ENCODE data around the gene MMP11. TPM values are rescaled to one million over a fixed set of nuclear protein-coding genes. Genes with fewer than 3 reads are reported as not detected.

The MMP11 gene
- polyA plus RNA-seq, 3 donors, result not detected

- Histone ChIP-seq H3K9ac (ENCODE audit: insufficient read depth, low read length, poor library complexity, severe bottlenecking) (no peak overlapping the region), H3K4me3 (replicated peaks in 1 of 3; ENCODE audit: low read depth in 2 of 3, low read length in 3 of 3) (no peak overlapping the region), H3K4me1 (ENCODE audit: control insufficient read depth in 1 of 2, insufficient read depth in 2 of 2, low read length in 2 of 2) (no peaks in the 10 kb centered on the region), H2AFZ (ENCODE audit: insufficient read depth, low read depth, low read length, poor library complexity, severe bottlenecking) (no peak overlapping the region), H3K27me3 (ENCODE audit: control insufficient read depth in 2 of 2, insufficient read depth in 2 of 2, low read length in 2 of 2) (no peaks in the 10 kb centered on the region), H3K27ac (ENCODE audit: low read depth in 1 of 2, low read length in 2 of 2) (no peak overlapping the region), H3K9me3 (replicated peaks in 1 of 2; ENCODE audit: control insufficient read depth in 1 of 2, insufficient read depth in 1 of 2, low read length in 2 of 2) (no peaks in the 10 kb centered on the region), H3K79me2 (ENCODE audit: insufficient read depth, low read length) (no peaks in the 10 kb centered on the region), H3K36me3 (replicated peaks in 1 of 2; ENCODE audit: control insufficient read depth in 1 of 2, insufficient read depth in 2 of 2, low read length in 2 of 2) (peaks cover 73 to 81% of the 10 kb centered on the region in 2 donors), H4K20me1 (ENCODE audit: insufficient read depth, low read length) (no peaks in the 10 kb centered on the region), H3K4me2 (replicated peaks; ENCODE audit: extremely low read depth, low read length, poor library complexity, severe bottlenecking) (no peak overlapping the region)
- no peaks in the 10 kb centered on the region for H3K4me1 Mint-ChIP-seq
- H3K27me3 Mint-ChIP-seq (ENCODE audit: low read depth in 3 of 3), result peaks cover 0 to 2% (median 0%) of the 10 kb centered on the region in 3 donors
- TF ChIP-seq CTCF (IDR thresholded peaks at IDR 0.05), result no peak
- H3K9me3 Mint-ChIP-seq, result no peaks in the 10 kb centered on the region
- H3K36me3 Mint-ChIP-seq, result peaks cover 66 to 97% of the 10 kb centered on the region in 2 donors
- no CpG with 5 or more reads among the region's 1 CpG for WGBS (ENCODE audit: insufficient coverage)
- intact Hi-C loops (cut with micrococcal nuclease), result no loop called here
- H3K4me3 Mint-ChIP-seq, result no peak overlapping the region
- no peak for DNase-seq
- H3K27ac Mint-ChIP-seq, result no peak overlapping the region
These were observed 34.2 kb downstream of the MMP11 start for GRCh38 chr22:23806837-23807236.

- no peaks in the 10 kb centered on the region for H4K20me1 ChIP-seq (ENCODE audit: insufficient read depth, low read length)
- no peaks in the 10 kb centered on the region for H3K9me3 ChIP-seq (replicated peaks in 1 of 2; ENCODE audit: control insufficient read depth in 1 of 2, insufficient read depth in 1 of 2, low read length in 2 of 2)
- H3K4me3 ChIP-seq (replicated peaks in 1 of 3; ENCODE audit: low read depth in 2 of 3, low read length in 3 of 3), result no peak overlapping the region
- no peaks in the 10 kb centered on the region for H3K4me1 Mint-ChIP-seq
- TF ChIP-seq CTCF (IDR thresholded peaks at IDR 0.05), result no peak
- DNase-seq, result no peak
- H3K36me3 Mint-ChIP-seq, result peaks cover 51 to 92% of the 10 kb centered on the region in 2 donors
- intact Hi-C loops (cut with micrococcal nuclease), result no loop called here
- no peak overlapping the region for H3K27ac Mint-ChIP-seq
- H3K36me3 ChIP-seq (replicated peaks in 1 of 2; ENCODE audit: control insufficient read depth in 1 of 2, insufficient read depth in 2 of 2, low read length in 2 of 2), result peaks cover 49 to 76% of the 10 kb centered on the region in 2 donors
- no peaks in the 10 kb centered on the region for H3K27me3 ChIP-seq (ENCODE audit: control insufficient read depth in 2 of 2, insufficient read depth in 2 of 2, low read length in 2 of 2)
- no peak overlapping the region for H2AFZ ChIP-seq (ENCODE audit: insufficient read depth, low read depth, low read length, poor library complexity, severe bottlenecking)
- H3K9me3 Mint-ChIP-seq, result peaks cover 0 to 2% (median 0%) of the 10 kb centered on the region in 7 donors
- no peak overlapping the region for H3K27ac ChIP-seq (ENCODE audit: low read depth in 1 of 2, low read length in 2 of 2)
- H3K4me1 ChIP-seq (ENCODE audit: control insufficient read depth in 1 of 2, insufficient read depth in 2 of 2, low read length in 2 of 2), result no peaks in the 10 kb centered on the region
- no peak overlapping the region for H3K4me2 ChIP-seq (replicated peaks; ENCODE audit: extremely low read depth, low read length, poor library complexity, severe bottlenecking)
- no peaks in the 10 kb centered on the region for H3K79me2 ChIP-seq (ENCODE audit: insufficient read depth, low read length)
- 100% methylated on average over 1 of the region's 4 CpGs for WGBS (ENCODE audit: insufficient coverage)
- no peaks in the 10 kb centered on the region for H3K27me3 Mint-ChIP-seq (ENCODE audit: low read depth in 3 of 3)
- no peak overlapping the region for H3K4me3 Mint-ChIP-seq
- no peak overlapping the region for H3K9ac ChIP-seq (ENCODE audit: insufficient read depth, low read length, poor library complexity, severe bottlenecking)
These were observed 39.7 kb downstream of the MMP11 start for GRCh38 chr22:23812378-23812777.

All from CD14-positive monocyte (primary cell).